Spleen (tissue), 11 donors: ENCODE results near the gene PPP1R27. TPM values are rescaled to one million over a fixed set of nuclear protein-coding genes. Genes with fewer than 3 reads are reported as not detected.
A peak's percentile ranks its signal among the peaks of the same experiment; 100 is the strongest.

Source experiments
- DNase-seq: peaks from one replicate; pipeline ENCODE4 v3.0.0-alpha.2; 2020
- H3K27ac ChIP-seq, 8 donors: fragments of 200-600 bp; sonication (generic) in 7 of 8; 1 replicate in 4 of 8; 2 replicates in 4 of 8; pipeline versions ENCODE4 v1.5.0 to v1.8.0; 2016 to 2021; ENCODE audit warnings: inconsistent platforms in 4 of 8, mild to moderate bottlenecking in 4 of 8, moderate library complexity in 1 of 8
- H3K27me3 ChIP-seq, 7 donors: fragments of 200-600 bp; sonication (generic) in 6 of 7; replicated peaks in 1 of 7; 1 replicate in 4 of 7; 2 replicates in 3 of 7; pipeline versions ENCODE4 v1.5.0 to v1.8.0; 2016 to 2021; ENCODE audit warnings: inconsistent platforms in 3 of 7, mild to moderate bottlenecking in 1 of 7
- H3K36me3 ChIP-seq, 6 donors: fragments of 200-600 bp; sonication (generic) in 5 of 6; 1 replicate in 4 of 6; 2 replicates in 2 of 6; pipeline versions ENCODE4 v1.5.0 to v1.8.0; 2016 to 2021; ENCODE audit warnings: inconsistent platforms in 2 of 6
- H3K4me1 ChIP-seq, 6 donors: fragments of 200-600 bp; sonication (generic) in 5 of 6; 1 replicate in 3 of 6; 2 replicates in 3 of 6; pipeline versions ENCODE4 v1.5.0 to v1.8.0; 2016 to 2021; ENCODE audit warnings: inconsistent platforms in 3 of 6
- H3K4me3 ChIP-seq, 8 donors: fragments of 200-600 bp; sonication (generic) in 7 of 8; 1 replicate in 4 of 8; 2 replicates in 4 of 8; pipeline versions ENCODE4 v1.5.0 to v1.8.0; 2016 to 2021; ENCODE audit warnings: inconsistent platforms in 4 of 8, mild to moderate bottlenecking in 4 of 8, moderate library complexity in 2 of 8
- H3K9me3 ChIP-seq, 8 donors: fragments of 200-600 bp; sonication (generic) in 7 of 8; 1 replicate in 4 of 8; 2 replicates in 4 of 8; pipeline versions ENCODE4 v1.5.0 to v1.8.0; 2016 to 2021; ENCODE audit warnings: inconsistent platforms in 4 of 8
- POLR2A ChIP-seq, 3 donors: fragments of 450-650 bp; IDR thresholded peaks; one replicate each; pipeline ENCODE4 v1.5.1; 2017; ENCODE audit warnings: antibody characterized with exemption in 3 of 3, mild to moderate bottlenecking in 1 of 3
- POLR2AphosphoS5 ChIP-seq, 3 donors: sonication (generic); formaldehyde crosslinking; IDR thresholded peaks; one replicate each; pipeline ENCODE4 v1.5.1; 2017; ENCODE audit warnings: antibody characterized with exemption in 3 of 3
- WGBS, 5 donors: extraction: QIAGEN DNeasy Blood & Tissue Kit in 3 of 5; methylation state at CpG; one replicate each; pipeline versions ENCODE4 v1.1.5 to v1.1.7; 2013 to 2018; 5-methylcytosine and 5-hydroxymethylcytosine counted together
- intact Hi-C: fragments of 100-400 bp; cut with DNase I; formaldehyde crosslinking; loops from one replicate; pipeline ENCODE4 v1.15.0; 2023; ENCODE audit warnings: low total_unique reads
- polyA plus RNA-seq, 3 donors: library from polyadenylated mRNA; stranded (reverse); fragments of 200-250 nt; gene quantifications; one replicate each; pipeline ENCODE4 v1.2.1, GENCODE V29; 2013
- total RNA-seq, 7 donors: library from RNA; depleted of rRNA in 3 of 7; stranded (reverse); fragments of >200 nt in 3 of 7; fragmentation: NEBNext Ultra II Directional in 4 of 7; extraction: Animal tissue kit (Norgen Biotek cat#: 25700) in 4 of 7; gene quantifications; one replicate each; pipeline versions ENCODE4 v1.1.0 to v1.2.1, GENCODE V29; 2016 to 2021
- TF ChIP-seq, protein P1 (sequence below), 11 experiments: fragments of 200-600 bp in 7 of 11; fragments of 450-650 bp in 4 of 11; sonication (generic) in 4 of 11; IDR thresholded peaks in 8 of 11; conservative IDR thresholded peaks in 3 of 11; 1 replicate in 7 of 11; 2 replicates in 4 of 11; pipeline versions ENCODE4 v1.4.0 to v1.8.0; 2016 to 2021; ENCODE audit warnings: antibody characterized with exemption in 11 of 11, inconsistent platforms in 4 of 11, mild to moderate bottlenecking in 1 of 11
- donor health status: healthy with polysubstance abuse.
- donor health status: DM: no; HTN: no; CAD: no; lungs with moderate emphysema.
- donor health status: DM: no; HTN: no; CAD: no.
- donor health status: Bipolar disorder and iron deficiency.
- donor health status: healthy.
- donor health status: DM: no; HTN: no; CAD: no.
- donor health status: DM: yes; HTN: yes; CAD: no.

PPP1R27 gene
- total and polyA plus RNA-seq, 10 donors: 0.09 to 0.39 TPM; not detected in 8

GRCh38 chr17:81845361-81845760 is 10.5 kb upstream of the PPP1R27 start:
- peak; percentile 64 for DNase-seq
- Histone ChIP-seq H3K4me1 (peaks cover 0 to 52% (median 27%) of the 10 kb centered on the region in 6 donors), H3K36me3 (peaks cover 0 to 87% (median 78%) of the 10 kb centered on the region in 6 donors), H3K9me3 (no peaks in the 10 kb centered on the region), H3K27me3 (no peaks in the 10 kb centered on the region), H3K4me3 (no peak overlapping the region), H3K27ac (peak overlapping the region in 1 of 8 donors; percentile 54)
- WGBS, 5 donors: 79 to 91% (median 85%) methylated on average over 12 to 13 of the region's 13 CpGs
- TF ChIP-seq POLR2A (IDR thresholded peaks at IDR 0.05) (no peak), POLR2AphosphoS5 (IDR thresholded peaks at IDR 0.05) (no peak)
- TF ChIP-seq, protein P1, sequence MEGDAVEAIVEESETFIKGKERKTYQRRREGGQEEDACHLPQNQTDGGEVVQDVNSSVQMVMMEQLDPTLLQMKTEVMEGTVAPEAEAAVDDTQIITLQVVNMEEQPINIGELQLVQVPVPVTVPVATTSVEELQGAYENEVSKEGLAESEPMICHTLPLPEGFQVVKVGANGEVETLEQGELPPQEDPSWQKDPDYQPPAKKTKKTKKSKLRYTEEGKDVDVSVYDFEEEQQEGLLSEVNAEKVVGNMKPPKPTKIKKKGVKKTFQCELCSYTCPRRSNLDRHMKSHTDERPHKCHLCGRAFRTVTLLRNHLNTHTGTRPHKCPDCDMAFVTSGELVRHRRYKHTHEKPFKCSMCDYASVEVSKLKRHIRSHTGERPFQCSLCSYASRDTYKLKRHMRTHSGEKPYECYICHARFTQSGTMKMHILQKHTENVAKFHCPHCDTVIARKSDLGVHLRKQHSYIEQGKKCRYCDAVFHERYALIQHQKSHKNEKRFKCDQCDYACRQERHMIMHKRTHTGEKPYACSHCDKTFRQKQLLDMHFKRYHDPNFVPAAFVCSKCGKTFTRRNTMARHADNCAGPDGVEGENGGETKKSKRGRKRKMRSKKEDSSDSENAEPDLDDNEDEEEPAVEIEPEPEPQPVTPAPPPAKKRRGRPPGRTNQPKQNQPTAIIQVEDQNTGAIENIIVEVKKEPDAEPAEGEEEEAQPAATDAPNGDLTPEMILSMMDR (IDR thresholded peaks at IDR 0.05 in 8 of 11, conservative IDR thresholded peaks at IDR 0.05 in 3 of 11): no peak
- intact Hi-C loops: no loop called here

DNA sequence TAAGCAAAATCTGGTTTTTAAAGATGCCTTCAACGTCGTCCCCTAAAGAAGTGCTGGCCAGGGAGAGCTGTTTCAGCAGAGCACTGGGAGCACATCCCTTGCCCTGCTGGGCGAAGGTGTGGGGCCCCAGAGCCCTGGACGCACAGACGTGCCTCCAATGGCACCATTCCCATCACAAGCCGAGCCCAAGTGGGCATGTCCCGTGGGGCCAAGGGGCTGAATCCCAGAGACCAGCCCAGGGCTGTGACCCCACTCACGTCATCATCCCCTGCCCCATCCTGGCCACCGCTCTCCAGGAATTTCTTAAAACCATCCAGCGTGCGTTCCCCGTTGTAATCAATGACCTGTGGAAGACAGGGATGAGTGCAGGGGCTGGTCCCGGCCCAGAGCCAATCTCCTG is 10.0 kb upstream of the PPP1R27 start:
- Histone ChIP-seq H3K27me3 (no peaks in the 10 kb centered on the region), H3K27ac (peak overlapping the region in 2 of 8 donors; percentile 47 to 54), H3K4me1 (peaks cover 0 to 53% (median 27%) of the 10 kb centered on the region in 6 donors), H3K9me3 (no peaks in the 10 kb centered on the region), H3K36me3 (peaks cover 0 to 82% (median 75%) of the 10 kb centered on the region in 6 donors), H3K4me3 (no peak overlapping the region)
- intact Hi-C loops: no loop called here
- TF ChIP-seq POLR2AphosphoS5 (IDR thresholded peaks at IDR 0.05): peak; percentile 0 to 42 (median 20)
- TF ChIP-seq, protein P1 (IDR thresholded peaks at IDR 0.05 in 8 of 11, conservative IDR thresholded peaks at IDR 0.05 in 3 of 11): no peak
- TF ChIP-seq POLR2A (IDR thresholded peaks at IDR 0.05): no peak
- WGBS, 5 donors: 90 to 94% (median 92%) methylated on average over 11 to 13 of the region's 13 CpGs
- DNase-seq: peak; percentile 53

GRCh38 chr17:81844327-81844851 is 9.5 kb upstream of the PPP1R27 start:
- Histone ChIP-seq H3K36me3 (peaks cover 0 to 77% (median 70%) of the 10 kb centered on the region in 6 donors), H3K27ac (peak overlapping the region in 3 of 8 donors; percentile 40 to 54 (median 47)), H3K27me3 (no peaks in the 10 kb centered on the region), H3K4me1 (peaks cover 0 to 53% (median 27%) of the 10 kb centered on the region in 6 donors), H3K9me3 (no peaks in the 10 kb centered on the region), H3K4me3 (no peak overlapping the region)
- WGBS, 5 donors: 77 to 91% (median 83%) methylated on average over 10 to 14 of the region's 14 CpGs
- TF ChIP-seq POLR2AphosphoS5 (IDR thresholded peaks at IDR 0.05) (peak; percentile 22 to 72 (median 46)), POLR2A (IDR thresholded peaks at IDR 0.05) (no peak)
- TF ChIP-seq, protein P1 (IDR thresholded peaks at IDR 0.05 in 8 of 11, conservative IDR thresholded peaks at IDR 0.05 in 3 of 11): no peak
- peak; percentile 77 for DNase-seq
- intact Hi-C loops: no loop called here

DNA sequence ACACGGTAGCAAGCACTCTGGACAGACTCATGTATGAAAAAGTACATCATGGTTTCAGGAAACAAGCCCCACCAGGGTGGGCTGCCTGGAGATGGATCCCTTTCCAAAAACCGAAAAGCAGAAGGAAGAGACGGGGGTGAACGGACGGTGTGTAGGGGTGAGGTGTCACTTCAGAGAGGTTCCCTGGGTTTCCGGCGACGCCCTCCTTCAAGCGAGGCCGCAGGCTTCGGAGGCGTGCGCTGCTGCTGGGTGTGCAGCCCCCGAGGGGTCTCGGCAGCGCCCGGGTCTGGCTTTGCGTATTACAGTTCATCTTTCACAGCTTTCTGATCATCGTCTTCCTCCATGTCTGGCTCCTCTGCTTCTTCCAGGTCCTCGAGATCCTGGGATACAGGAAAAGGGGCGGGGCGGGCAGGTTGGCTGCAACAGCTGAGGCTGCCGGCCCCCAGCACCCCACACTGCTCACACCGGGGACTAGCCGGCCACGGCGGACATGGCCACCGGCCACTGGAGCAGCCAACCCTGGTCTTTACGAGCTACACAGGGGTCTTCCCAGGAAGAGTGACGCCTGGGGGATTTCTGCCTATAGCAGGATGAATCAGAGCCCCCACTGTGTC is 9.0 kb upstream of the PPP1R27 start:
- Histone ChIP-seq H3K4me3 (no peak overlapping the region), H3K27me3 (no peaks in the 10 kb centered on the region), H3K36me3 (peaks cover 0 to 71% (median 64%) of the 10 kb centered on the region in 6 donors), H3K4me1 (peaks cover 0 to 55% (median 27%) of the 10 kb centered on the region in 6 donors), H3K9me3 (no peaks in the 10 kb centered on the region), H3K27ac (peak overlapping the region in 6 of 8 donors; percentile 14 to 54 (median 40))
- intact Hi-C loops: no loop called here
- WGBS, 5 donors: 69 to 93% (median 81%) methylated on average over 27 to 30 of the region's 30 CpGs
- DNase-seq: peak; percentile 54
- TF ChIP-seq POLR2A (IDR thresholded peaks at IDR 0.05): no peak
- TF ChIP-seq, protein P1 (IDR thresholded peaks at IDR 0.05 in 8 of 11, conservative IDR thresholded peaks at IDR 0.05 in 3 of 11): no peak
- TF ChIP-seq POLR2AphosphoS5 (IDR thresholded peaks at IDR 0.05): no peak
